ENCODE measurements around the gene MINPP1. TPM values are rescaled to one million over a fixed set of nuclear protein-coding genes. Genes with fewer than 3 reads are reported as not detected.

The MINPP1 gene
- total RNA-seq, 1 experiment from 2014 or later, result 22.1 TPM

DNA sequence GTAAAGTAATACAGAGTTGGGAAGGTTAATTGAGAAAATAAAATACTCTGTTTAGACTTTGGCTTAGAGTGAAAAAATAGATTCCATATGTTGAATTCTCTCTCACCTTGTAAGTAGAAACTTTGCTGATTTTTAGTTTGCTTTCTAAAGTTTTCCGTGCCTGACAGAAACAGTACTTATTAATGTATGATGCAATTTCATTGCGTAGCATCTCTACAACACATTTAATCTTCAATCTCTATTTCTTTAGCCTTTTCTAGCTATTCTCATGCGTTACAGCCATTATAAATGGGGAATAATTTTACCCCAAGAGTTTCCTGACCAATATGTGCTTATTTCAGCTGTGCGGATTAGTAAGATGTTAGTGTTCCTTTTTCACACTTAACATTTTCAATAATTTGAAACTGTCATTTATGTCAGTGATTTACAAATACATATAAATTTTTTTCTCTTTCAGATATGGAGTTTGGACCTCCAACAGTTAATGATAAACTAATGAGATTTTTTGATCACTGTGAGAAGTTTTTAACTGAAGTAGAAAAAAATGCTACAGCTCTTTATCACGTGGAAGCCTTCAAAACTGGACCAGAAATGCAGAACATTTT is 3.3 kb downstream of the MINPP1 start:
- DNase-seq (ENCODE audit: low read depth, low spot score) (no peak), ATAC-seq (no peak)
- Histone ChIP-seq H3K4me3 (replicated peaks in 1 of 2; ENCODE audit: low read depth in 1 of 2, low read length in 2 of 2) (no peak overlapping the region), H3K4me2 (ENCODE audit: low read length) (no peak overlapping the region), H3K36me3 (ENCODE audit: control insufficient read depth in 1 of 2, insufficient read depth in 2 of 2, low read length in 2 of 2) (peaks cover 4 to 11% of the 10 kb centered on the region in 2 experiments; a peak in 2 of 4 replicates), H2AFZ (ENCODE audit: low read depth, low read length, poor library complexity, severe bottlenecking) (no peak overlapping the region), H3K27ac (ENCODE audit: low read depth, low read length) (no peak overlapping the region), H3K9me2 (ENCODE audit: insufficient read depth) (no peaks in the 10 kb centered on the region), H3K4me1 (ENCODE audit: control insufficient read depth in 1 of 2, insufficient read depth in 2 of 2, low read length in 2 of 2) (peaks cover 10 to 17% of the 10 kb centered on the region in 2 experiments), H3K9ac (ENCODE audit: low read length) (no peak overlapping the region), H3K9me3 (ENCODE audit: control insufficient read depth in 1 of 2, insufficient read depth in 1 of 2, low read depth in 1 of 2, low read length in 2 of 2) (no peaks in the 10 kb centered on the region), H3K79me2 (ENCODE audit: insufficient read depth, low read length) (peaks cover 34% of the 10 kb centered on the region), H3K27me3 (ENCODE audit: insufficient read depth, low read length) (no peaks in the 10 kb centered on the region), H4K20me1 (ENCODE audit: insufficient read depth) (0 out of 2 replicates have a peak, but pooled peaks cover 2% of the 10 kb centered on the region)
- BruUV-seq (replicated peaks), result no TSS peak
- RAD21 ChIA-PET (ENCODE audit: low non-redundant PET in 1 of 2, low total read pairs in 2 of 2, uncharacterized antibody in 2 of 2, unreplicated experiment in 2 of 2), result no interaction called here
- intact Hi-C loops (cut with micrococcal nuclease), result no loop called here
- TF ChIP-seq ZFX (IDR thresholded peaks at IDR 0.05) (no peak), JUND (IDR thresholded peaks at IDR 0.05) (no peak), MAX (IDR thresholded peaks at IDR 0.05) (no peak), EZH2phosphoT487 (IDR thresholded peaks at IDR 0.05; ENCODE audit: borderline replicate concordance) (no peak), EZH2 (IDR thresholded peaks at IDR 0.05) (no peak), CEBPB (IDR thresholded peaks at IDR 0.05; ENCODE audit: low read depth) (no peak), ZBTB33 (IDR thresholded peaks at IDR 0.05; ENCODE audit: extremely low read depth, insufficient replicate concordance, low read length) (no peak), CBX3 (IDR thresholded peaks at IDR 0.05; ENCODE audit: low read depth) (no peak), SIN3A (IDR thresholded peaks at IDR 0.05; ENCODE audit: low read depth) (no peak)
- TF ChIP-seq, protein P1, sequence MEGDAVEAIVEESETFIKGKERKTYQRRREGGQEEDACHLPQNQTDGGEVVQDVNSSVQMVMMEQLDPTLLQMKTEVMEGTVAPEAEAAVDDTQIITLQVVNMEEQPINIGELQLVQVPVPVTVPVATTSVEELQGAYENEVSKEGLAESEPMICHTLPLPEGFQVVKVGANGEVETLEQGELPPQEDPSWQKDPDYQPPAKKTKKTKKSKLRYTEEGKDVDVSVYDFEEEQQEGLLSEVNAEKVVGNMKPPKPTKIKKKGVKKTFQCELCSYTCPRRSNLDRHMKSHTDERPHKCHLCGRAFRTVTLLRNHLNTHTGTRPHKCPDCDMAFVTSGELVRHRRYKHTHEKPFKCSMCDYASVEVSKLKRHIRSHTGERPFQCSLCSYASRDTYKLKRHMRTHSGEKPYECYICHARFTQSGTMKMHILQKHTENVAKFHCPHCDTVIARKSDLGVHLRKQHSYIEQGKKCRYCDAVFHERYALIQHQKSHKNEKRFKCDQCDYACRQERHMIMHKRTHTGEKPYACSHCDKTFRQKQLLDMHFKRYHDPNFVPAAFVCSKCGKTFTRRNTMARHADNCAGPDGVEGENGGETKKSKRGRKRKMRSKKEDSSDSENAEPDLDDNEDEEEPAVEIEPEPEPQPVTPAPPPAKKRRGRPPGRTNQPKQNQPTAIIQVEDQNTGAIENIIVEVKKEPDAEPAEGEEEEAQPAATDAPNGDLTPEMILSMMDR (IDR thresholded peaks at IDR 0.05 in 2 of 3, conservative IDR thresholded peaks at IDR 0.05 in 1 of 3; ENCODE audit: borderline replicate concordance in 1 of 3, insufficient read depth in 1 of 3, low read depth in 2 of 3, low read length in 2 of 3), result no peak
- CTCF ChIA-PET, result no interaction called here
- POLR2A ChIA-PET, result no interaction called here
